GDM1 (cell line): ENCODE data around the gene TYSND1.
"Not testable (repeated sequence)": the region's sequence is repeated elsewhere in the genome, so short reads cannot be mapped to it uniquely, and the experiment has no call there.

Experiments used
- DNase-seq: peaks from one replicate; lab custom pipeline; 2025; lab: John Stamatoyannopoulos, UW

Gene TYSND1

GRCh38 chr10:70132098-70133029, 14.1 kb downstream of the TYSND1 start, which contains the start of gene AIFM2:
Gene AIFM2, minus strand, starts transcription at chr10:70132825. Its CDS starts 8,741 bp downstream, at chr10:70124084.
- DNase-seq = no peak

- DNase-seq = no peak
Measured at GRCh38 chr10:70131560-70131937, 15.0 kb downstream of the TYSND1 start.

GRCh38 chr10:70130878-70131559, 15.5 kb downstream of the TYSND1 start:
- DNase-seq = no peak

- DNase-seq = no peak
Measured at GRCh38 chr10:70126700-70127395, 19.7 kb downstream of the TYSND1 start.

GRCh38 chr10:70125918-70126552, 20.5 kb downstream of the TYSND1 start:
- DNase-seq = peak; percentile 44

- no peak for DNase-seq
Measured at GRCh38 chr10:70124918-70125317, 21.6 kb downstream of the TYSND1 start.

GRCh38 chr10:70124415-70124814, 22.1 kb downstream of the TYSND1 start:
- DNase-seq = no peak

DNA sequence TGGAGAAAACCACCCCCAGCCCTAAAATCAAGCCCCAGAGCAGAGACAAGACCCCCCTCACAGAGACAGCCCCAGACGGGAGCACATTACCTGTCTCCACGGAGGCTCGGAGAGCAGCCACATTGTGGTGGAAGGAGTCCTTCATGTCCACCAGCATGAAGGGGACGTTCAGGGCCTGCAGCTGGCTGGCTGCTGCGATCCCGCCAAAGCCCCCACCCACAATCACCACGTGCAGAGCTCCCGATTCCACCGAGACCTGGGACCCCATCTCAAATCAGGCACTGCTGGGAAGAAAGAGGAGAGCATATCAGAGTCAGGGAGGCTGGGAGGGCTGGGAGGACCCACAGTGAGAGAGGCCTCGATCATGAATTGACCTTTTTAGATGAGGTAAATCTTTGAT, 22.7 kb downstream of the TYSND1 start:
- DNase-seq = no peak

GRCh38 chr10:70123166-70123565, 23.3 kb downstream of the TYSND1 start:
- not testable (repeated sequence) for DNase-seq

DNA sequence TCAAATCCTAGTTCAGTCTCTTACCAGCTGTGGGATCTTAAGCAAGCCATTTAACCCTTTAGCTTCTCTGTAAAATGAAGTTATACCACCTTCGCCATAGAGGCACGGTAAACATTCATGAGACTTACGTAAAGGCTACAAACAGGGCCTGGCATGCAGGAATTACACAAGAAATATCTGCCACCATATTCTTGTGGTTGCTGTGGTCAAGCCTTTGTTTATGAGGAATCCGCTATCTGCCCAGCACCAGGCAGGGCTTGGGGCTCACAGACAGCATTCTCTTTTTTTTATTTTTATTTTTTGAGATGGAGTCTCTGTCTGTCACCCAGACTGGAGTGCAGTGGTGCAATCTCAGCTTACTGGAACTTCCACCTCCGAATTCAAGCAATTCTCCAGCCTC, 23.8 kb downstream of the TYSND1 start:
- no peak for DNase-seq

GRCh38 chr10:70121281-70121949, 25.1 kb downstream of the TYSND1 start:
- DNase-seq = no peak

- no peak for DNase-seq
Measured at GRCh38 chr10:70120417-70120816, 26.1 kb downstream of the TYSND1 start.

GRCh38 chr10:70119623-70120022, 26.9 kb downstream of the TYSND1 start:
- DNase-seq = no peak

- no peak for DNase-seq
Measured at GRCh38 chr10:70119197-70119596, 27.3 kb downstream of the TYSND1 start.

DNA sequence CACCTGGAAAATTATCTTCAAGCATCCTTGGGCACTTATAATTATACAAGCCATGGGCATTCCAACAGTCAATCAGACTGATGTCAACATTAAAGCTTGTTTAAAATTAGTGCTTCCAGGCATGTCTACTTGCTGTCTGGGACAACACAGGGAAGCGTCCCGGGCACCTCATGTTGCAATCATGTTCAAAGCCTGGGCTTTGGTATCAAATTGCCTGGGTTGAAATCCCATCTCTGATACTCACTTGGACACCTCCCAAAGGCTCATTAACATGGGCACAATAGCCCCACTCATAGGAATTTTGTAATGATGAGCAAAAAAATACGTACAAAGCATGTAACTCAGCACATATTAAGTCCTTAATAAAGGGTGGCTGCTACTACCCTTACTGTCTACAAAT, 28.3 kb downstream of the TYSND1 start:
- no peak for DNase-seq

- no peak for DNase-seq
Measured at GRCh38 chr10:70117646-70118045, 28.9 kb downstream of the TYSND1 start.

- no peak for DNase-seq
Measured at GRCh38 chr10:70115948-70116682, 30.4 kb downstream of the TYSND1 start.

- no peak for DNase-seq
Measured at GRCh38 chr10:70114902-70115301, 31.6 kb downstream of the TYSND1 start.

DNA sequence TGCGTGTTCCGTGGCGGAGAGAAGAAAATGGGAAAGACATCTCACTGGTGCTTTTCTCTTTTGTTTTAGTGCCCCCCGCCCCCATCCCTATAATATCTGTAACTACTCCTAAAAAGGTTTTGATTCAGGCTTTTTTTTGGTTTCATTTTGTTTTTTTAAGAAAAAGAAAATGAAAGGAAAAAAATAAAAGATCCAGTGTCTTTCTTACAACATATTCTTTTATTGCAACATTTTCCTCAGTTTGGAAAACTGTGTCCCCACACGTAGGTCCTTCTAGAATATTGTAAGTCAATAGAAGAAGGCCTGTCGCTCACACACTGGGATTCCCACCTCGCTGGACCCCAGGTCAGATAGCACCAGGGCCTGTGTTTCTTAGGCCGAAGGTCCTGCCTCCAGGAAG, 34.4 kb downstream of the TYSND1 start:
- DNase-seq = no peak

DNA sequence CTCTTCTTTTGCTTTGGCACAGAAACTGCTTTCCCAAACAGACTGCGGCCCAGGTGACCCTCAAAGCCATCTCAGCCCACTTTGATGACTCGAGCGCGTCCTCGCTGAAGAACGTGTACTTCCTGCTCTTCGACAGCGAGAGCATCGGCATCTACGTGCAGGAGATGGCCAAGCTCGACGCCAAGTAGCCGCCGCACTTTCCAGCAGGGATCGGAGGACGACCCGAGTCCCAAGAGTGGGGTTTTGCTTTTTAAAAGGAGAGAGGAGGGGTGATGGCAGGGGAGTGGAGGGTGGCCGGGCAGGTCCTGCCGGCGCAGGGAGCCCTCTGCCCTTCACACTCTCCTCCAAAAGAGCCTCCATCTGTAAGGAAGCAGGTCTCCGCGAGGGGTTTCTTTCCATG, 35.0 kb downstream of the TYSND1 start:
- DNase-seq = no peak
